HEK293 (cell line): ENCODE measurements around the gene CBX2.

Experiments
- CTCF ChIA-PET: fragments of 350-600 bp; formaldehyde crosslinking; extraction: SDS; loops from one replicate; lab custom pipeline; 2021; ENCODE audit warnings: antibody characterized with exemption; lab: Yijun Ruan, JAX
- POLR2A ChIA-PET: fragments of 300-600 bp; formaldehyde crosslinking; extraction: SDS; loops from one replicate; lab custom pipeline; 2020; ENCODE audit warnings: antibody characterized with exemption, inconsistent platforms; lab: Yijun Ruan, JAX
- H3K27ac ChIP-seq: fragments of 200-500 bp; sonication (Bioruptor generic); 2 replicates; pipeline ENCODE4 v1.5.1; 2014; ENCODE audit warnings: low read depth, low read length, control low read depth, inconsistent platforms; ENCODE audit errors: extremely low read depth
- H3K36me3 ChIP-seq, 2 experiments: fragments of 200-500 bp in 1 of 2; sonication (Bioruptor generic) in 1 of 2; 1 replicate in 1 of 2; 2 replicates in 1 of 2; pipeline ENCODE4 v1.5.1; 2014 to 2017; ENCODE audit warnings: inconsistent platforms in 2 of 2, low read length in 2 of 2; ENCODE audit not compliant: control insufficient read depth in 2 of 2, insufficient read depth in 1 of 2
- H3K4me1 ChIP-seq: fragments of 200-500 bp; sonication (Bioruptor generic); 2 replicates; pipeline ENCODE4 v1.5.1; 2014; ENCODE audit warnings: mild to moderate bottlenecking, low read length, inconsistent platforms; ENCODE audit not compliant: control insufficient read depth, insufficient read depth
- H3K4me3 ChIP-seq: 2 replicates; pipeline ENCODE4 v1.5.1; 2011; ENCODE audit warnings: low read depth, mild to moderate bottlenecking, control low read depth, low read length, moderate library complexity
- H3K9me3 ChIP-seq: fragments of 200-500 bp; sonication (Bioruptor generic); 2 replicates; pipeline ENCODE4 v1.5.1; 2014; ENCODE audit warnings: low read depth, low read length, inconsistent platforms; ENCODE audit not compliant: control insufficient read depth, insufficient read depth
- CTCF ChIP-seq: fragments of 450-650 bp; formaldehyde crosslinking; IDR thresholded peaks from 2 replicates; pipeline ENCODE4 v1.5.1; 2016; ENCODE audit warnings: missing biosample characterization, missing genetic modification characterization
- ELK4 ChIP-seq: IDR thresholded peaks from 2 replicates; pipeline ENCODE4 v1.6.1; 2011; ENCODE audit warnings: mild to moderate bottlenecking, low read depth, low read length, borderline replicate concordance
- IKZF3 ChIP-seq: fragments of 450-650 bp; IDR thresholded peaks from 2 replicates; pipeline ENCODE4 v1.5.0; 2018; ENCODE audit warnings: missing biosample characterization, mild to moderate bottlenecking, missing genetic modification characterization, moderate library complexity
- KLF8 ChIP-seq: fragments of 450-650 bp; formaldehyde crosslinking; IDR thresholded peaks from 2 replicates; pipeline ENCODE4 v1.5.1; 2016; ENCODE audit warnings: missing biosample characterization, missing genetic modification characterization
- MEIS1 ChIP-seq: sonication (generic); formaldehyde crosslinking; IDR thresholded peaks from 2 replicates; pipeline ENCODE4 v1.8.1; 2022; ENCODE audit warnings: missing genetic modification reagents, mild to moderate bottlenecking, borderline replicate concordance
- SCRT2 ChIP-seq: fragments of 450-650 bp; formaldehyde crosslinking; IDR thresholded peaks from 2 replicates; pipeline ENCODE4 v1.5.1; 2016; ENCODE audit warnings: missing biosample characterization, missing genetic modification characterization
- ZBTB21 ChIP-seq: fragments of 450-650 bp; formaldehyde crosslinking; IDR thresholded peaks from 2 replicates; pipeline ENCODE4 v1.5.1; 2017; ENCODE audit warnings: missing biosample characterization, missing genetic modification characterization
- ZFP41 ChIP-seq: fragments of 450-650 bp; formaldehyde crosslinking; IDR thresholded peaks from 2 replicates; pipeline ENCODE4 v1.5.1; 2016; ENCODE audit warnings: missing biosample characterization, missing genetic modification characterization, borderline replicate concordance
- ZNF121 ChIP-seq: fragments of 450-650 bp; formaldehyde crosslinking; IDR thresholded peaks from 2 replicates; pipeline ENCODE4 v1.5.1; 2016; ENCODE audit warnings: missing biosample characterization, missing genetic modification characterization
- ZNF174 ChIP-seq: fragments of 450-650 bp; formaldehyde crosslinking; IDR thresholded peaks from 2 replicates; pipeline ENCODE4 v1.5.0; 2017; ENCODE audit warnings: missing biosample characterization, mild to moderate bottlenecking, missing genetic modification characterization
- ZNF248 ChIP-seq: fragments of 450-650 bp; formaldehyde crosslinking; IDR thresholded peaks from 2 replicates; pipeline ENCODE4 v1.5.1; 2017; ENCODE audit warnings: missing biosample characterization, missing genetic modification characterization
- ZNF324 ChIP-seq: fragments of 450-650 bp; formaldehyde crosslinking; IDR thresholded peaks from 2 replicates; pipeline ENCODE4 v1.5.1; 2016; ENCODE audit warnings: missing biosample characterization, missing genetic modification characterization
- ZNF391 ChIP-seq: fragments of 450-650 bp; formaldehyde crosslinking; IDR thresholded peaks from 2 replicates; pipeline ENCODE4 v1.5.1; 2016; ENCODE audit warnings: low read depth, missing biosample characterization, missing genetic modification characterization, borderline replicate concordance
- ZNF449 ChIP-seq: fragments of 450-650 bp; formaldehyde crosslinking; IDR thresholded peaks from 2 replicates; pipeline ENCODE4 v1.5.1; 2017; ENCODE audit warnings: missing biosample characterization, mild to moderate bottlenecking, missing genetic modification characterization, moderate library complexity
- ZNF514 ChIP-seq: fragments of 450-650 bp; formaldehyde crosslinking; IDR thresholded peaks from 2 replicates; pipeline ENCODE4 v1.5.1; 2016; ENCODE audit warnings: missing biosample characterization, missing genetic modification characterization
- ZNF571 ChIP-seq: fragments of 450-650 bp; formaldehyde crosslinking; IDR thresholded peaks from 2 replicates; pipeline ENCODE4 v1.5.0; 2017; ENCODE audit warnings: missing biosample characterization, missing genetic modification characterization
- ZNF596 ChIP-seq: fragments of 450-650 bp; IDR thresholded peaks from 2 replicates; pipeline ENCODE4 v1.5.0; 2018; ENCODE audit warnings: missing biosample characterization, mild to moderate bottlenecking, missing genetic modification characterization, moderate library complexity
- ZNF600 ChIP-seq: fragments of 450-650 bp; formaldehyde crosslinking; IDR thresholded peaks from 2 replicates; pipeline ENCODE4 v1.5.1; 2016; ENCODE audit warnings: missing biosample characterization, missing genetic modification characterization
- ZNF629 ChIP-seq: fragments of 450-650 bp; formaldehyde crosslinking; IDR thresholded peaks from 2 replicates; pipeline ENCODE4 v1.5.1; 2017; ENCODE audit warnings: missing biosample characterization, missing genetic modification characterization
- ZNF747 ChIP-seq: fragments of 450-650 bp; formaldehyde crosslinking; IDR thresholded peaks from 2 replicates; pipeline ENCODE4 v1.5.1; 2016; ENCODE audit warnings: missing biosample characterization, missing genetic modification characterization
- ZNF777 ChIP-seq: fragments of 450-650 bp; formaldehyde crosslinking; IDR thresholded peaks from 2 replicates; pipeline ENCODE4 v1.5.1; 2017; ENCODE audit warnings: missing biosample characterization, missing genetic modification characterization, borderline replicate concordance
- TF ChIP-seq, protein P1 (sequence below): fragments of 450-650 bp; formaldehyde crosslinking; IDR thresholded peaks from 2 replicates; pipeline ENCODE4 v1.5.1; 2016; ENCODE audit warnings: missing biosample characterization, missing genetic modification characterization
- TF ChIP-seq, protein P2 (sequence below): fragments of 450-650 bp; formaldehyde crosslinking; IDR thresholded peaks from 2 replicates; pipeline ENCODE4 v1.5.1; 2016; ENCODE audit warnings: missing biosample characterization, missing genetic modification characterization
- TF ChIP-seq, protein P3 (sequence below): fragments of 450-650 bp; formaldehyde crosslinking; IDR thresholded peaks from 2 replicates; pipeline ENCODE4 v1.5.1; 2016; ENCODE audit warnings: missing biosample characterization, missing genetic modification characterization

CBX2 gene

DNA sequence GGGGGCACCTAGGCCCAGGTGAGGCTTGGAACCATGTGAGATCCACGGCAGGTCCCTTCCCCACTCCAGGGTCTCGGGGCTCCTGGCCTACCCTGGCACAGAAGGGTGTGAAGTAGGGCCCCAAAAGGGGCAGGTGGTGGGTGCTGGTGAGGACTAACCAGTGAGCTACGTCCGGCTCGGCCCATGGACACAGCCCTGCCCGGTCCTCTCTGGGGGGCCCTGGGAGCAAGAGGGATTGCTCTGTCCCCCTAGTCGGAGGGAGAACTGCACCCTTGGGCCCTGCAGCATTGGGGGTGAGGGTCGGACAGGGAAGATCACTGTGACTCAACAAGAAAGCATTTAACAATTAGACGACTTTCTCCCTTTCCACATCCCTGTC is 44.3 kb upstream of the CBX2 start:
- no peak overlapping the region for H3K4me3 ChIP-seq
- POLR2A ChIA-PET: no interaction called here
- CTCF ChIA-PET: interaction anchor here (0.7 kb wide), 1 partner anchor 13 kb away, joined by 3 read pairs; no protein-coding TSS in a partner anchor
- TF ChIP-seq ZNF391 (no peak), ZNF324 (tag by site-specific recombination) (no peak), ZBTB21 (tag by site-specific recombination) (no peak), KLF8 (tag by site-specific recombination) (no peak), ZNF248 (tag by site-specific recombination) (no peak)
- TF ChIP-seq, protein P1, sequence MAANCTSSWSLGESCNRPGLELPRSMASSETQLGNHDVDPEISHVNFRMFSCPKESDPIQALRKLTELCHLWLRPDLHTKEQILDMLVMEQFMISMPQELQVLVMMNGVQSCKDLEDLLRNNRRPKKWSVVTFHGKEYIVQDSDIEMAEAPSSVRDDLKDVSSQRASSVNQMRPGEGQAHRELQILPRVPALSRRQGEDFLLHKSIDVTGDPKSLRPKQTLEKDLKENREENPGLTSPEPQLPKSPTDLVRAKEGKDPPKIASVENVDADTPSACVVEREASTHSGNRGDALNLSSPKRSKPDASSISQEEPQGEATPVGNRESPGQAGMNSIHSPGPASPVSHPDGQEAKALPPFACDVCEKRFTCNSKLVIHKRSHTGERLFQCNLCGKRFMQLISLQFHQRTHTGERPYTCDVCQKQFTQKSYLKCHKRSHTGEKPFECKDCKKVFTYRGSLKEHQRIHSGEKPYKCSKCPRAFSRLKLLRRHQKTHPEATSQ (tag by site-specific recombination): no peak
- TF ChIP-seq, protein P2, sequence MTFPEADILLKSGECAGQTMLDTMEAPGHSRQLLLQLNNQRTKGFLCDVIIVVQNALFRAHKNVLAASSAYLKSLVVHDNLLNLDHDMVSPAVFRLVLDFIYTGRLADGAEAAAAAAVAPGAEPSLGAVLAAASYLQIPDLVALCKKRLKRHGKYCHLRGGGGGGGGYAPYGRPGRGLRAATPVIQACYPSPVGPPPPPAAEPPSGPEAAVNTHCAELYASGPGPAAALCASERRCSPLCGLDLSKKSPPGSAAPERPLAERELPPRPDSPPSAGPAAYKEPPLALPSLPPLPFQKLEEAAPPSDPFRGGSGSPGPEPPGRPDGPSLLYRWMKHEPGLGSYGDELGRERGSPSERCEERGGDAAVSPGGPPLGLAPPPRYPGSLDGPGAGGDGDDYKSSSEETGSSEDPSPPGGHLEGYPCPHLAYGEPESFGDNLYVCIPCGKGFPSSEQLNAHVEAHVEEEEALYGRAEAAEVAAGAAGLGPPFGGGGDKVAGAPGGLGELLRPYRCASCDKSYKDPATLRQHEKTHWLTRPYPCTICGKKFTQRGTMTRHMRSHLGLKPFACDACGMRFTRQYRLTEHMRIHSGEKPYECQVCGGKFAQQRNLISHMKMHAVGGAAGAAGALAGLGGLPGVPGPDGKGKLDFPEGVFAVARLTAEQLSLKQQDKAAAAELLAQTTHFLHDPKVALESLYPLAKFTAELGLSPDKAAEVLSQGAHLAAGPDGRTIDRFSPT: no peak
- TF ChIP-seq, all 188 proteins: peak for 0
- Histone ChIP-seq H3K27ac (no peak overlapping the region), H3K4me1 (no peaks in the 10 kb centered on the region), H3K36me3 (no peaks in the 10 kb centered on the region), H3K9me3 (no peaks in the 10 kb centered on the region)

DNA sequence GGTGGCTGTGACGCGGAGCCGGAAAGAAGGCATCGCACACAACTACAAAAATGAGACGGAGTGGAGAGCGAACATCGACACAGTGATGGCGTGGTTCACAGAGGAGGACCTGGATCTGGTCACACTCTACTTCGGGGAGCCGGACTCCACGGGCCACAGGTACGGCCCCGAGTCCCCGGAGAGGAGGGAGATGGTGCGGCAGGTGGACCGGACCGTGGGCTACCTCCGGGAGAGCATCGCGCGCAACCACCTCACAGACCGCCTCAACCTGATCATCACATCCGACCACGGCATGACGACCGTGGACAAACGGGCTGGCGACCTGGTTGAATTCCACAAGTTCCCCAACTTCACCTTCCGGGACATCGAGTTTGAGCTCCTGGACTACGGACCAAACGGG is 42.9 kb upstream of the CBX2 start:
- H3K36me3 ChIP-seq: no peaks in the 10 kb centered on the region
- H3K27ac ChIP-seq: no peak overlapping the region
- H3K4me3 ChIP-seq: no peak overlapping the region
- ChIA-PET POLR2A (no interaction called here), CTCF (interaction anchor here (0.6 to 0.9 kb wide), 2 partner anchors 10 to 190 kb away, joined by 3 to 6 read pairs; no protein-coding TSS in a partner anchor)
- H3K9me3 ChIP-seq: no peaks in the 10 kb centered on the region
- H3K4me1 ChIP-seq: no peaks in the 10 kb centered on the region
- TF ChIP-seq ZNF571 (tag by site-specific recombination) (no peak), SCRT2 (tag by site-specific recombination) (no peak), ZNF121 (tag by site-specific recombination) (no peak), ZNF600 (tag by site-specific recombination) (no peak), IKZF3 (tag by site-specific recombination) (no peak), ZNF449 (no peak), ZNF514 (tag by site-specific recombination) (no peak), CTCF (tag by site-specific recombination) (no peak), ZNF747 (tag by site-specific recombination) (no peak), ZNF596 (tag by site-specific recombination) (no peak), ELK4 (no peak), ZNF629 (no peak), ZFP41 (tag by site-specific recombination) (no peak), ZNF174 (tag by site-specific recombination) (no peak), MEIS1 (CRISPR knock-in tag) (no peak), ZNF777 (tag by site-specific recombination) (no peak)
- TF ChIP-seq, protein P3, sequence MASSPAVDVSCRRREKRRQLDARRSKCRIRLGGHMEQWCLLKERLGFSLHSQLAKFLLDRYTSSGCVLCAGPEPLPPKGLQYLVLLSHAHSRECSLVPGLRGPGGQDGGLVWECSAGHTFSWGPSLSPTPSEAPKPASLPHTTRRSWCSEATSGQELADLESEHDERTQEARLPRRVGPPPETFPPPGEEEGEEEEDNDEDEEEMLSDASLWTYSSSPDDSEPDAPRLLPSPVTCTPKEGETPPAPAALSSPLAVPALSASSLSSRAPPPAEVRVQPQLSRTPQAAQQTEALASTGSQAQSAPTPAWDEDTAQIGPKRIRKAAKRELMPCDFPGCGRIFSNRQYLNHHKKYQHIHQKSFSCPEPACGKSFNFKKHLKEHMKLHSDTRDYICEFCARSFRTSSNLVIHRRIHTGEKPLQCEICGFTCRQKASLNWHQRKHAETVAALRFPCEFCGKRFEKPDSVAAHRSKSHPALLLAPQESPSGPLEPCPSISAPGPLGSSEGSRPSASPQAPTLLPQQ (tag by site-specific recombination): no peak
